ENCODE data around the gene PUM2.

PUM2 gene

GRCh38 chr2:20348542-20348941, 2.1 kb downstream of the PUM2 start:
- no peak for DNase-seq (ENCODE audit: low read depth, low spot score)

- DNase-seq (ENCODE audit: low read depth, low spot score): peak; percentile 37
Observed at GRCh38 chr2:20346565-20347381, 3.9 kb downstream of the PUM2 start.

- DNase-seq (ENCODE audit: low read depth, low spot score): no peak
Observed at GRCh38 chr2:20343128-20343527, 7.5 kb downstream of the PUM2 start.

DNA sequence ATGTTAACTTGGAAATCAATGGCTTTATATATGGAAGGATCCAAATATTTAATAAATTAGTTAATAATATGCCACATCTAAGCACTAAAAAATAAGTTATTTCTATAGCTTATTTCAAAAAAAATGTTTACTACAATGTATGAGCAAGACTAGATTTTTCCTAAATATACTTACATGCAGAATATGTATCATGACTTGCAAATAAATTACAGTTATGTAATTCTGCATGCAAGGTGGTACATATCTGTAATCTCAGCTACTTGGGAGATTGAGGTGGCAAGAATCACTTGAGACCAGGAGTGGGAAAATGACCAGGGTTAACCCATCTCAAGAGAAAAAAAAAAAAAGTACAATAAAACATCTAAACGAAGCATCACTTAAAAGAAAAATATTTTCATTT, 11.6 kb downstream of the PUM2 start:
- DNase-seq (ENCODE audit: low read depth, low spot score): no peak

GRCh38 chr2:20334605-20335203, 15.9 kb downstream of the PUM2 start:
- no peak for DNase-seq (ENCODE audit: low read depth, low spot score)

DNA sequence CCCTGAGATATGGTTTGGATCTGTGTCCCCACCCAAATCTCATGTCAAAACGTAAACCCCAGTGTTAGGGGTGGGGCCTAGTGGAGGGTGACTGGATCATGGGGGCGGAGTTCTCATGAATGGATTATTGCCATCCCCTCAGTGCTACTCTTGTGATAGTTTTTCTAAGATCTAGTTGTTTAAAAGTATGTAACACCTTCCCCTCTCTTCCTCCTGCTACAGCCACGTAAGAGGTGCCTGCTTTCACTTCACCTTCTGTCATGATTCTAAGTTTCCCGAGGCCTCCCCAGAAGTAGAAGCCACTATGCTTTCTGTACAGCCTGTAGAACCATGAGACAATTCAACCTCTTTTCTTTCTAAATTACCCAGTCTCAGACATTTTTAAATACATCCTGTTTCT, 16.9 kb downstream of the PUM2 start:
- DNase-seq (ENCODE audit: low read depth, low spot score): no peak

DNA sequence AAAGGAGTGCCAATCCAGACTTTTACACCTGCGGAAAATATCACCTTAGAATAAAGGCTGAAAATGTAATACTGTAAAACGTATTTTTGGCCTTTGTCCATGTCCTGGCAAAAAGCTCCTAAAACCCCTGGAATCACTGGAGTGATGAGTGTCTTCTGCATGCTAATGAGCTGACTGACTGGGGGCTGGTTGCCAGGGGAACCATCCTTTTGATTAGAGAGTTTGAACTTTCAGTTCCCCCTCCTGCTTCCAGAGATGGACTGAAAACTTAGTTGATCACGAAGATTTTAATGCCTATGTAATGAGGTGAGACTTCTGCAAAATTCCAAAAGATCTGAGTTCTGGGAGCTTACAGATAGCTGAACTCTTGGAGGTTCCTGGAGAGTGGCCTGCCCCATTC, 20.5 kb downstream of the PUM2 start:
- no peak for DNase-seq (ENCODE audit: low read depth, low spot score)

- no peak for DNase-seq (ENCODE audit: low read depth, low spot score)
Observed at GRCh38 chr2:20327370-20327769, 23.3 kb downstream of the PUM2 start.

DNA sequence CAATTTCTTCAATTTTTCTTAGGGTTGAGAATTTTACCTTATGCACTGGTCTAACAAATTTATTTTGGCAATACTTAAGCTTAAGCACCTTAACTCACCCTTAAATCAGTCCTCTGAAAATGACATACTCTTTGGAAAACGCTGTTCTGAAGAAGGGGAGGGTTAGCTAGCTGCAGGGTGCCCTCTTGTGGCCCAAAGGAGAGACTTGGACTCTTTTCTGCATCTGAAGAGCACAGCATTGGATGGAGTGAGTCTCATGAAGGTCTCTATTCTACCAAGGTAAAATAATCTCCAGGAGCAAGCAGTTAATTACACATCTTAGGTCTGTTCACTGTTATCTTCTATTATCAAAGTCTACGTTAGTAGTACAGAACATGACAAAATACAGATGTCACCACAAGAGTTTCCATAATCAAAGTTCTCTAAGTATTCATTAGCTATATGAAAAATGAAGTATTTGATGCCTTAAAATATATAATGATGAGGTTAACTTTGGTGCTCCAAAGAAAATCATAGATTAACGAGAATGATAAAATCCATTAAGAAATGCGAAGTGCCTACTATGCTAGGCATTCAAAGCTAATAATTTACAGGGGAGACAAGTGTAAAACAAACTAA, 24.4 kb downstream of the PUM2 start:
- peak; percentile 78 for DNase-seq (ENCODE audit: low read depth, low spot score)

GRCh38 chr2:20322527-20323300, 27.9 kb downstream of the PUM2 start:
- DNase-seq (ENCODE audit: low read depth, low spot score): no peak

- DNase-seq (ENCODE audit: low read depth, low spot score): no peak
Observed at GRCh38 chr2:20317690-20318089, 33.0 kb downstream of the PUM2 start.

- DNase-seq (ENCODE audit: low read depth, low spot score): no peak
Observed at GRCh38 chr2:20317197-20317596, 33.4 kb downstream of the PUM2 start.

GRCh38 chr2:20314562-20315501, 35.8 kb downstream of the PUM2 start:
- DNase-seq (ENCODE audit: low read depth, low spot score): no peak

DNA sequence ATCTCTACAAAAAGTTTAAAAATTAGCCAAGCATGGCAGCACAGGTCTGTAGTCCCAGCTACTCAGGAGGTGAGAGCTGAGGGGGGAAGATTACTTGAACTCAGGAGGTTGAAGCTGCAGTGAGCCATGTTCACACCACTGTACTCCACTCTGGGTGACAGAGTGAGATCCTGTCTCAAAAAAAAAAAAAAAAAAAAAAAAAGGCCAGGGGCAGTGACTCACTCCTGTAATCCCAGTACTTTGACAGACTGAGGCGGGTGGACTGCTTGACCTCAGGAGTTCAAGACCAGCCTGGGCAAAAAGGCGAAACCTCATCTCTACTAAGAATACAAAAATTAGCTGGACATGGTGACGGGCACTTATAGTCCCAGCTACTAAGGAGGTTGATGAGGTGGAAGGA, 37.0 kb downstream of the PUM2 start:
- DNase-seq (ENCODE audit: low read depth, low spot score): no peak

DNA sequence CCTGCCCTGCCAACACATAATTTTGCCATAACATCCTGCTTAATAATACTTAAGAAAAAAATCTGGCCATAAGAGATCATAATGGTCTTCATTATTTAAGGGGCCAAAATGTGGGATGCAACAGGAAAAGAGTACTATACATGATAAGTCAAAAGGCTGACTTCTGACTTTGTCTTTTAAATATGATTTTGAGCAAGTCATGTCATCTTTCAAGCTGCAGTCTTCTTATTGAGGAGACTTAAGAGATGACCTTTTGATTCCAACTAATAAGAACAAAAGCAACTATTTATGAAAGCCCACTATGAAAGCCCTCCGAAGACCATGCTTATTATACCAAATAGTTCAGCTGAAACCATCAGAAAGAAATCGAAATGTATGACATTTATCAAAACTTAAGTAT, 41.6 kb downstream of the PUM2 start:
- DNase-seq (ENCODE audit: low read depth, low spot score): no peak

DNA sequence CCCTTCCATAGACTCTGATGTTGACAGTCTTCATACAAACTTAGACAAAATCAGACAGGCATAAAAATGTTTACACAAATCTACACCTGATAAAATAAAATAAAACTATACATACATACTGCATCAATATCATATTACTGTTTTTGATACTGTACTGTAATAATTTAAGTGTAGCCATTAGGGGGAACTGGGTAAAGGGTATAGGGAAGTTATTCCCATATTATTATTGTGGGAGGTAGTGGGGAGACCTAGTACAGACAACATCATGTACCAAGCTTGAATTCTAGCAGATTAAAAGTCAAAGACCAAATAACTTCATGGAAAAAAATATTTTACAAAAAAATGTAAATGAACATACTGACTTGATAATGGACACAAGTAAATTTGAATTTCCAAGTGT, 43.3 kb downstream of the PUM2 start:
- no peak for DNase-seq (ENCODE audit: low read depth, low spot score)

DNA sequence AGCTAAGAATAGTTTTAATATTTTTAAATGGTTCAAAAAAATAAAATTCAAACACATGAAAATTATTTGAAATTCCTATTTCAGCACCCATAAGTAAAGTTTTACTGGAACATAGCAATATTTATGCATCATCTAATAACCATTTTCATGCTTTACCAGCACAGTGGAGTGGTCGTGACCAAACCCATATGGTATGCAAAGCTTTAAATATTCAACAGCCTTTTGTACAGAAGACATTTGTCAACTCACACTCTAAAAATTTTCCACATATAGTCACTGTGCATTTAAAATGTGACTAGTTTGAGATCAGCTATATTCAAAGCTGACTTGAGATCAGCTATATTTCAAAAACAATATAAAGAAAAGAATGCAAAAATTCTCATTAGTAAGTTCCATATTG, 46.2 kb downstream of the PUM2 start:
- DNase-seq (ENCODE audit: low read depth, low spot score): peak; percentile 54

DNA sequence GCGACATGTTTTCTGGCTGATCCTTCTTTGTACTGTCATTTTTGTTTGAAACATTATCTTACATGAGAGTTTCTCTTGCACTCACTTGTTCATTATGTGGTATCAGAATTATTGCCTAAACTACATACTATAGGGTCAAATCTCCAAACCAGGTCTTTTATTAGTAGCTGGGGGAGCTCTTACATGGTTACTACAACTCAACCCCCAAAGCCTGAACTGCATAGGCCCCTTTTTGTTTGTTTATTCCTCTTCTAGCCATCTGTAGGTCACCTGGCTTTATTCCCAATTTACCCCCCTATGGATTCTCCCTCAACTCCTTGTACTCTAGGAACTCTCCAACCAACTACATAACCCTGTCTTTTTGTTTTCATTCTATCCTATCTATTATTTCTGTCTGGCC, 46.7 kb downstream of the PUM2 start:
- no peak for DNase-seq (ENCODE audit: low read depth, low spot score)

- no peak for DNase-seq (ENCODE audit: low read depth, low spot score)
Observed at GRCh38 chr2:20302019-20302418, 48.6 kb downstream of the PUM2 start.

DNA sequence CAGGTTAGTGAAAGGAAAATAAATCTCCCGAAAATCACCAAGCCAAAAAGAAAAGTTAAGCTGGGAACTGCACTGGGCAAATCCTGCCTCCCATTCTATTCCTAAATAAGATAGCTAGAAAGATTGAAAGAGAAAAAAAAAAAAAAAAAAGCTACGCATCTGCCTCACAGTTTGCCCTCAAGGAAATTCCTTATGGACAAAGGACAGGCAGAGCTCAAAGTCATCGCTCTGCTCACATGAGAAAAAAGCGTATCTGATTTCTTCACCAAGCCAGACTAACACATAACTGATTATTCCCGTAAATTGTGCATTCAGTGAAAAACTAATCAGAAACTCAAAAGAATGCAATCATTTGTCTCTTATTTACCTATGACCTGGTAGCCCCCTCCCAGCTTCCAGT, 50.0 kb downstream of the PUM2 start:
- no peak for DNase-seq (ENCODE audit: low read depth, low spot score)

GRCh38 chr2:20299113-20299512, 51.5 kb downstream of the PUM2 start:
- DNase-seq (ENCODE audit: low read depth, low spot score): no peak
